HepG2 (cell line): ENCODE measurements around the gene ARL6IP4. TPM values are rescaled to one million over a fixed set of nuclear protein-coding genes. Genes with fewer than 3 reads are reported as not detected.
A peak's percentile ranks its signal among the peaks of the same experiment; 100 is the strongest.

Experiments
- ATAC-seq: fragments of 200-7000 bp; cut with Tn5 transposase; 3 replicates; pipeline ENCODE4 v1.9.1; 2020; ENCODE audit warnings: mild to moderate bottlenecking, moderate library complexity
- BruUV-seq: library from RNA; stranded (reverse); fragments of 400-500 nt; replicated peaks from 2 replicates; lab custom pipeline; 2021; lab: Mats Ljungman, UMichigan
- CTCF ChIA-PET: fragments of 300-600 bp; formaldehyde crosslinking; extraction: SDS; loops from one replicate; lab custom pipeline; 2021; ENCODE audit warnings: low total read pairs, inconsistent platforms, low intra/inter-chr PET ratio; lab: Yijun Ruan, JAX
- POLR2A ChIA-PET: fragments of 350-600 bp; sonication (Branson Sonifier 250); formaldehyde crosslinking; loops from one replicate; lab custom pipeline; 2020; ENCODE audit warnings: antibody characterized with exemption, inconsistent platforms; lab: Yijun Ruan, JAX
- DNase-seq: peaks from one replicate; pipeline ENCODE4 v3.0.0-alpha.2; 2015; ENCODE audit warnings: low spot score
- FAIRE-seq: peaks from 3 replicates; lab custom pipeline; 2011; peaks lifted over from hg19 to GRCh38; lab: Jason Lieb, UNC
- H2AFZ ChIP-seq: one replicate; pipeline ENCODE4 v1.6.1; 2011; ENCODE audit warnings: low read length, inconsistent platforms
- H3K27ac ChIP-seq: fragments of 300-600 bp; 3 replicates; pipeline ENCODE4 v1.8.0; 2011; ENCODE audit warnings: mixed run types, mild to moderate bottlenecking, mixed read lengths, low read length, inconsistent platforms; ENCODE audit not compliant: insufficient read depth; ENCODE audit errors: extremely low read length
- H3K27me3 ChIP-seq, 2 experiments: fragments of 200-600 bp in 1 of 2; 2 replicates in 1 of 2; 3 replicates in 1 of 2; pipeline versions ENCODE4 v1.6.0 to v1.8.0; 2011; ENCODE audit warnings: low read length in 2 of 2, mild to moderate bottlenecking in 2 of 2, moderate library complexity in 2 of 2, inconsistent platforms in 1 of 2; ENCODE audit not compliant: insufficient read depth in 2 of 2, control insufficient read depth in 1 of 2
- H3K36me3 ChIP-seq, 2 experiments: fragments of 200-600 bp in 1 of 2; replicated peaks in 1 of 2; 2 replicates in 1 of 2; 3 replicates in 1 of 2; pipeline versions ENCODE4 v1.5.1 to v1.8.0; 2011; ENCODE audit warnings: low read length in 2 of 2, inconsistent platforms in 1 of 2; ENCODE audit not compliant: insufficient read depth in 2 of 2, control insufficient read depth in 1 of 2
- H3K4me1 ChIP-seq: 2 replicates; pipeline ENCODE4 v1.5.1; 2012; ENCODE audit warnings: low read length, inconsistent platforms; ENCODE audit not compliant: insufficient read depth
- H3K4me2 ChIP-seq: 2 replicates; pipeline ENCODE4 v1.6.0; 2011; ENCODE audit warnings: low read depth, low read length, inconsistent platforms
- H3K4me3 ChIP-seq, 3 experiments: fragments of 200-600 bp in 1 of 3; sonication (generic), shearing (Covaris generic) in 1 of 3; replicated peaks in 1 of 3; 2 replicates each; pipeline ENCODE4 v1.5.1; 2011 to 2016; ENCODE audit warnings: low read length in 3 of 3, inconsistent platforms in 2 of 3, low read depth in 2 of 3, mild to moderate bottlenecking in 2 of 3, control low read depth in 1 of 3, mixed read lengths in 1 of 3; ENCODE audit not compliant: insufficient read depth in 1 of 3
- H3K79me2 ChIP-seq: one replicate; pipeline ENCODE4 v1.6.1; 2011; ENCODE audit warnings: low read length, inconsistent platforms; ENCODE audit not compliant: insufficient read depth
- H3K9ac ChIP-seq: 2 replicates; pipeline ENCODE4 v1.6.0; 2011; ENCODE audit warnings: mild to moderate bottlenecking, low read depth, low read length, inconsistent platforms; ENCODE audit not compliant: insufficient read depth
- H3K9me3 ChIP-seq: 2 replicates; pipeline ENCODE4 v1.5.1; 2012; ENCODE audit warnings: mild to moderate bottlenecking, low read length
- H4K20me1 ChIP-seq: 2 replicates; pipeline ENCODE4 v1.6.0; 2011; ENCODE audit warnings: inconsistent platforms, mild to moderate bottlenecking, low read length, moderate library complexity; ENCODE audit not compliant: insufficient read depth
- ESRRA ChIP-seq: sonication (generic); formaldehyde crosslinking; IDR thresholded peaks from 2 replicates; pipeline ENCODE4 v1.5.1; 2020; ENCODE audit warnings: mild to moderate bottlenecking, low read depth, missing genetic modification reagents
- FOXK1 ChIP-seq: sonication (generic); formaldehyde crosslinking; IDR thresholded peaks from 2 replicates; pipeline ENCODE4 v1.4.0; 2020; ENCODE audit warnings: low read depth, missing genetic modification reagents, borderline replicate concordance
- GZF1 ChIP-seq: sonication (generic); formaldehyde crosslinking; IDR thresholded peaks from 2 replicates; pipeline ENCODE4 v1.5.1; 2020; ENCODE audit warnings: mild to moderate bottlenecking, missing genetic modification reagents
- MAFG ChIP-seq: sonication (generic); formaldehyde crosslinking; IDR thresholded peaks from 2 replicates; pipeline ENCODE4 v1.5.1; 2020; ENCODE audit warnings: mild to moderate bottlenecking, missing genetic modification reagents
- MAFK ChIP-seq, 2 experiments: IDR thresholded peaks in 1 of 2; conservative IDR thresholded peaks in 1 of 2; 2 replicates each; pipeline ENCODE4 v1.6.1; 2011; ENCODE audit warnings: improper control_type of control experiment in 2 of 2, low read length in 2 of 2
- U2AF1 ChIP-seq: fragments of 200-400 bp; formaldehyde crosslinking; optimal IDR thresholded peaks from 2 replicates; pipeline ENCODE3; 2017; ENCODE audit warnings: mild to moderate bottlenecking, low read depth, low read length
- ZMYM3 ChIP-seq: sonication (generic); formaldehyde crosslinking; IDR thresholded peaks from 2 replicates; pipeline ENCODE4 v1.5.1; 2020; ENCODE audit warnings: mild to moderate bottlenecking, missing genetic modification reagents
- ZNF225 ChIP-seq: sonication (generic); formaldehyde crosslinking; IDR thresholded peaks from 2 replicates; pipeline ENCODE4 v1.4.0; 2020; ENCODE audit warnings: mild to moderate bottlenecking, missing genetic modification reagents
- ZNF296 ChIP-seq: sonication (generic); formaldehyde crosslinking; conservative IDR thresholded peaks from 2 replicates; pipeline ENCODE4 v1.5.0; 2020; ENCODE audit warnings: mild to moderate bottlenecking, missing genetic modification reagents
- ZNF326 ChIP-seq: sonication (generic); formaldehyde crosslinking; IDR thresholded peaks from 2 replicates; pipeline ENCODE4 v1.4.0; 2020; ENCODE audit warnings: missing genetic modification reagents, borderline replicate concordance
- ZNF569 ChIP-seq: sonication (generic); formaldehyde crosslinking; IDR thresholded peaks from 2 replicates; pipeline ENCODE4 v1.5.0; 2020; ENCODE audit warnings: mild to moderate bottlenecking, missing genetic modification reagents, moderate library complexity, borderline replicate concordance
- ZNF598 ChIP-seq: sonication (generic); formaldehyde crosslinking; IDR thresholded peaks from 2 replicates; pipeline ENCODE4 v1.5.1; 2020; ENCODE audit warnings: mild to moderate bottlenecking, missing genetic modification reagents, borderline replicate concordance
- ZNF629 ChIP-seq: sonication (generic); formaldehyde crosslinking; conservative IDR thresholded peaks from 2 replicates; pipeline ENCODE4 v1.5.0; 2020; ENCODE audit warnings: missing genetic modification reagents
- ZNF660 ChIP-seq: sonication (generic); formaldehyde crosslinking; IDR thresholded peaks from 2 replicates; pipeline ENCODE4 v1.5.1; 2020; ENCODE audit warnings: mild to moderate bottlenecking, low read depth, missing genetic modification reagents, borderline replicate concordance
- ZNF768 ChIP-seq: sonication (generic); formaldehyde crosslinking; IDR thresholded peaks from 2 replicates; pipeline ENCODE4 v1.4.0; 2020; ENCODE audit warnings: missing genetic modification reagents
- WGBS: methylation state at CpG from one replicate; pipeline ENCODE4 v1.1.6; 2017; ENCODE audit warnings: low lambda C conversion rate; 5-methylcytosine and 5-hydroxymethylcytosine counted together
- in situ Hi-C: cut with HindIII; loops from 2 replicates; pipeline ENCODE4 v1.10.0; 2017; ENCODE audit warnings: low pct_unique_long_range_greater_than_20kb; ENCODE audit not compliant: extremely low pct_ligation_motif_present
- intact Hi-C: fragments of 100-400 bp; cut with micrococcal nuclease; formaldehyde crosslinking; loops from one replicate; pipeline ENCODE4 v1.10.0; 2022; ENCODE audit not compliant: unreplicated experiment
- polyA plus RNA-seq, 8 experiments: library from polyadenylated mRNA; depleted of rRNA in 3 of 8; stranded (reverse) in 7 of 8; unstranded in 1 of 8; fragments of >200 nt; fragmentation: Illumina TruSeq in 4 of 8; extraction: Trizol in 4 of 8; gene quantifications; 2 replicates each; pipeline versions ENCODE4 v1.2.1 to v1.2.3, GENCODE V29; 2011 to 2016; ENCODE audit warnings: low read depth in 4 of 8, missing spikeins in 1 of 8, mixed read lengths in 1 of 8; ENCODE audit not compliant: insufficient read depth in 1 of 8
- total RNA-seq, 5 experiments: library from RNA; depleted of rRNA; stranded (reverse); fragments of >200 nt; fragmentation: Illumina TruSeq; extraction: Trizol; gene quantifications; 2 replicates each; pipeline ENCODE4 v1.2.3, GENCODE V29; 2016; ENCODE audit warnings: low read depth in 1 of 5
- TF ChIP-seq, protein P1 (sequence below): IDR thresholded peaks from 2 replicates; pipeline ENCODE4 v1.6.1; 2016; ENCODE audit warnings: missing biosample characterization, missing genetic modification reagents, low read depth
- TF ChIP-seq, protein P2 (sequence below): IDR thresholded peaks from 2 replicates; pipeline ENCODE4 v1.6.1; 2016; ENCODE audit warnings: low read depth, control low read depth
- TF ChIP-seq, protein P3 (sequence below): IDR thresholded peaks from 2 replicates; pipeline ENCODE4 v1.6.1; 2016; ENCODE audit warnings: mild to moderate bottlenecking
- TF ChIP-seq, protein P4 (sequence below): sonication (generic); formaldehyde crosslinking; IDR thresholded peaks from 2 replicates; pipeline ENCODE4 v1.8.0; 2023; ENCODE audit warnings: mild to moderate bottlenecking, missing genetic modification reagents

ARL6IP4 gene
- total and polyA plus RNA-seq, 2 of the 13 experiments (the other 11 are each of a cell fraction or from before 2014, with no cell fraction given) = 155 to 220 TPM

DNA sequence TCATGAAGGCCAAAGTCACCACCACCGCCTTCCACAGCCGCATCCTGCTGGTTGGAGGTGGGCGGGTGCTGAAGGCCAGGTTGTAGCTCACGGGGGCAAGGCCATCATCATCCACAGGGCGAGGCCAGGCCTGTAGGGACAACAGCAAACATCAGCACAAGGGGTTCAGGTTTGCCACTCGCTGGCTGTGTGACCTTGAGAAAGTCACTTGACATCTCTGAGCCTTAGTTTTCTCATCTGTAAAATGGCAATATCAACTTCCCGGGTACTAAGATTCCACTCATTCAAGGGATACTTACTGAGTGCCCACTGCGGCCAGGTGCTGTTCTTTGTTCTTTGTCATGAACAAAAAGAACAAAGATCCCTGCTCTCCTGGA is 20.3 kb upstream of the ARL6IP4 start:
- intact Hi-C loops (no loop called here), in situ Hi-C loops (no loop called here)
- no peak overlapping the region for H3K9ac ChIP-seq
- peaks cover 2 to 3% of the 10 kb centered on the region in 2 experiments; a peak in 3 of 5 replicates for H3K36me3 ChIP-seq
- no peak for ATAC-seq
- H3K4me3 ChIP-seq = no peak overlapping the region
- no peaks in the 10 kb centered on the region for H3K79me2 ChIP-seq
- no TSS peak for BruUV-seq
- ChIA-PET POLR2A (no interaction called here), CTCF (no interaction called here)
- no peaks in the 10 kb centered on the region for H3K27me3 ChIP-seq
- no peak overlapping the region for H3K27ac ChIP-seq
- TF ChIP-seq, protein P1, sequence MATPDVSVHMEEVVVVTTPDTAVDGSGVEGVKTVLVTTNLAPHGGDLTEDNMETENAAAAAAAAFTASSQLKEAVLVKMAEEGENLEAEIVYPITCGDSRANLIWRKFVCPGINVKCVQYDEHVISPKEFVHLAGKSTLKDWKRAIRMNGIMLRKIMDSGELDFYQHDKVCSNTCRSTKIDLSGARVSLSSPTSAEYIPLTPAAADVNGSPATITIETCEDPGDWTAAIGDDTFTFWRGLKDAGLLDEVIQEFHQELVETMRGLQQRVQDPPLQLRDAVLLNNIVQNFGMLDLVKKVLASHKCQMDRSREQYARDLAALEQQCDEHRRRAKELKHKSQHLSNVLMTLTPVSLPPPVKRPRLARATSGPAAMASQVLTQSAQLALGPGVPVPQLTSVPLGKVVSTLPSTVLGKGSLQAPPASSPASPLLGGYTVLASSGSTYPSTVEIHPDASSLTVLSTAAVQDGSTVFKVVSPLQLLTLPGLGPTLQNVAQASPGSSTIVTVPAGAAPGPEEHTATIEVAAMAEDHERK = no peak
- TF ChIP-seq ZNF629 (CRISPR knock-in tag) (peak; percentile 53), ZNF768 (CRISPR knock-in tag) (peak; percentile 93), ZNF296 (CRISPR knock-in tag) (no peak), GZF1 (CRISPR knock-in tag) (no peak), ZNF326 (CRISPR knock-in tag) (no peak), ZNF598 (CRISPR knock-in tag) (no peak), MAFG (no peak), MAFK (conservative IDR thresholded peaks at IDR 0.05 in 1 of 2, IDR thresholded peaks at IDR 0.05 in 1 of 2; ENCODE audit: low read length in 2 of 2) (no peak), U2AF1 (no peak), ZMYM3 (CRISPR knock-in tag) (peak; percentile 57; the same call in 1 of the 2 replicates), ZNF225 (CRISPR knock-in tag) (no peak), FOXK1 (CRISPR knock-in tag) (no peak), ESRRA (CRISPR knock-in tag) (no peak), ZNF660 (CRISPR knock-in tag) (no peak), ZNF569 (CRISPR knock-in tag) (no peak)
- TF ChIP-seq, protein P2, sequence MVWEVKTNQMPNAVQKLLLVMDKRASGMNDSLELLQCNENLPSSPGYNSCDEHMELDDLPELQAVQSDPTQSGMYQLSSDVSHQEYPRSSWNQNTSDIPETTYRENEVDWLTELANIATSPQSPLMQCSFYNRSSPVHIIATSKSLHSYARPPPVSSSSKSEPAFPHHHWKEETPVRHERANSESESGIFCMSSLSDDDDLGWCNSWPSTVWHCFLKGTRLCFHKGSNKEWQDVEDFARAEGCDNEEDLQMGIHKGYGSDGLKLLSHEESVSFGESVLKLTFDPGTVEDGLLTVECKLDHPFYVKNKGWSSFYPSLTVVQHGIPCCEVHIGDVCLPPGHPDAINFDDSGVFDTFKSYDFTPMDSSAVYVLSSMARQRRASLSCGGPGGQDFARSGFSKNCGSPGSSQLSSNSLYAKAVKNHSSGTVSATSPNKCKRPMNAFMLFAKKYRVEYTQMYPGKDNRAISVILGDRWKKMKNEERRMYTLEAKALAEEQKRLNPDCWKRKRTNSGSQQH (CRISPR knock-in tag) = no peak
- TF ChIP-seq, protein P3, sequence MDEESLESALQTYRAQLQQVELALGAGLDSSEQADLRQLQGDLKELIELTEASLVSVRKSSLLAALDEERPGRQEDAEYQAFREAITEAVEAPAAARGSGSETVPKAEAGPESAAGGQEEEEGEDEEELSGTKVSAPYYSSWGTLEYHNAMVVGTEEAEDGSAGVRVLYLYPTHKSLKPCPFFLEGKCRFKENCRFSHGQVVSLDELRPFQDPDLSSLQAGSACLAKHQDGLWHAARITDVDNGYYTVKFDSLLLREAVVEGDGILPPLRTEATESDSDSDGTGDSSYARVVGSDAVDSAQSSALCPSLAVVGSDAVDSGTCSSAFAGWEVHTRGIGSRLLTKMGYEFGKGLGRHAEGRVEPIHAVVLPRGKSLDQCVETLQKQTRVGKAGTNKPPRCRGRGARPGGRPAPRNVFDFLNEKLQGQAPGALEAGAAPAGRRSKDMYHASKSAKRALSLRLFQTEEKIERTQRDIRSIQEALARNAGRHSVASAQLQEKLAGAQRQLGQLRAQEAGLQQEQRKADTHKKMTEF (CRISPR knock-in tag) = no peak
- TF ChIP-seq, protein P4, sequence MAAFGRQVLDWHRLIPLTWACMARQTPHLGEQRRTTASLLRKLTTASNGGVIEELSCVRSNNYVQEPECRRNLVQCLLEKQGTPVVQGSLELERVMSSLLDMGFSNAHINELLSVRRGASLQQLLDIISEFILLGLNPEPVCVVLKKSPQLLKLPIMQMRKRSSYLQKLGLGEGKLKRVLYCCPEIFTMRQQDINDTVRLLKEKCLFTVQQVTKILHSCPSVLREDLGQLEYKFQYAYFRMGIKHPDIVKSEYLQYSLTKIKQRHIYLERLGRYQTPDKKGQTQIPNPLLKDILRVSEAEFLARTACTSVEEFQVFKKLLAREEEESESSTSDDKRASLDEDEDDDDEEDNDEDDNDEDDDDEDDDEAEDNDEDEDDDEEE (CRISPR knock-in tag) = no peak
- no peak overlapping the region for H3K4me2 ChIP-seq
- WGBS = 100% methylated on average over 2 of the region's 8 CpGs
- peaks cover 26% of the 10 kb centered on the region for H3K4me1 ChIP-seq
- DNase-seq = no peak
- H3K9me3 ChIP-seq = no peaks in the 10 kb centered on the region
- FAIRE-seq = no peak
- no peak overlapping the region for H2AFZ ChIP-seq
- no peaks in the 10 kb centered on the region for H4K20me1 ChIP-seq
